Ishikawa (cell line): ENCODE results near the gene SPEF2.

Source experiments
- CEBPB ChIP-seq: IDR thresholded peaks from 2 replicates; pipeline ENCODE4 v1.6.1; 2012
- CREB1 ChIP-seq: IDR thresholded peaks from 2 replicates; pipeline ENCODE4 v1.6.1; 2012; ENCODE audit warnings: low read depth
- EGR1 ChIP-seq: IDR thresholded peaks from 2 replicates; pipeline ENCODE4 v1.6.1; 2012
- EP300 ChIP-seq: IDR thresholded peaks from 2 replicates; pipeline ENCODE4 v1.6.1; 2012; ENCODE audit warnings: borderline replicate concordance
- FOXM1 ChIP-seq: IDR thresholded peaks from 2 replicates; pipeline ENCODE4 v1.6.1; 2012; ENCODE audit warnings: low read depth, borderline replicate concordance
- RAD21 ChIP-seq: IDR thresholded peaks from 2 replicates; pipeline ENCODE4 v1.6.1; 2012; ENCODE audit warnings: low read depth
- TEAD4 ChIP-seq: IDR thresholded peaks from 2 replicates; pipeline ENCODE4 v1.6.1; 2012
- ZBTB7A ChIP-seq: IDR thresholded peaks from 2 replicates; pipeline ENCODE4 v1.6.1; 2012; ENCODE audit warnings: low read depth
- TF ChIP-seq, protein P1 (sequence below): IDR thresholded peaks from 2 replicates; pipeline ENCODE4 v1.6.1; 2012; ENCODE audit warnings: low read depth, mild to moderate bottlenecking
- TF ChIP-seq, protein P2 (sequence below): IDR thresholded peaks from 2 replicates; pipeline ENCODE4 v1.6.1; 2012

DNA sequence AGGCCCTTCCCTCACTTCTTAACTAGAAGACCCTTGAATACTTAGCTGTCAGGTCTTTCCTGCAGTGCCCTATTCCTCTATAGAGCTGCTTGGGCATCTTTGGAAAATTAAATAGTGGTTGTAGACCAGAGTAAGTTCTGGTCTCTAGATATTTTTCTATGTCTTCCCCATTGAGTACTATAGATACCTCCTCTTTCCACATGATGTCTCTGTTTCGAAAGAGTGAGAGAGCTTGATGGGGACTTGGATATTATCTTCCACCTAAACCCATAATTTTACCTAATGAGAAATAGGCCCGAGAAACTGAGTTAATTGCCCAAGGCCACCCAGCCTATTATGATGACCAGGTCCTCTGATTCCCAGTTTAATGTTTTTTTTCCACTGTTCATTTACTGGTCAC, 40.2 kb downstream of the SPEF2 start:
- no peak for TF ChIP-seq TEAD4
- TF ChIP-seq, protein P1, sequence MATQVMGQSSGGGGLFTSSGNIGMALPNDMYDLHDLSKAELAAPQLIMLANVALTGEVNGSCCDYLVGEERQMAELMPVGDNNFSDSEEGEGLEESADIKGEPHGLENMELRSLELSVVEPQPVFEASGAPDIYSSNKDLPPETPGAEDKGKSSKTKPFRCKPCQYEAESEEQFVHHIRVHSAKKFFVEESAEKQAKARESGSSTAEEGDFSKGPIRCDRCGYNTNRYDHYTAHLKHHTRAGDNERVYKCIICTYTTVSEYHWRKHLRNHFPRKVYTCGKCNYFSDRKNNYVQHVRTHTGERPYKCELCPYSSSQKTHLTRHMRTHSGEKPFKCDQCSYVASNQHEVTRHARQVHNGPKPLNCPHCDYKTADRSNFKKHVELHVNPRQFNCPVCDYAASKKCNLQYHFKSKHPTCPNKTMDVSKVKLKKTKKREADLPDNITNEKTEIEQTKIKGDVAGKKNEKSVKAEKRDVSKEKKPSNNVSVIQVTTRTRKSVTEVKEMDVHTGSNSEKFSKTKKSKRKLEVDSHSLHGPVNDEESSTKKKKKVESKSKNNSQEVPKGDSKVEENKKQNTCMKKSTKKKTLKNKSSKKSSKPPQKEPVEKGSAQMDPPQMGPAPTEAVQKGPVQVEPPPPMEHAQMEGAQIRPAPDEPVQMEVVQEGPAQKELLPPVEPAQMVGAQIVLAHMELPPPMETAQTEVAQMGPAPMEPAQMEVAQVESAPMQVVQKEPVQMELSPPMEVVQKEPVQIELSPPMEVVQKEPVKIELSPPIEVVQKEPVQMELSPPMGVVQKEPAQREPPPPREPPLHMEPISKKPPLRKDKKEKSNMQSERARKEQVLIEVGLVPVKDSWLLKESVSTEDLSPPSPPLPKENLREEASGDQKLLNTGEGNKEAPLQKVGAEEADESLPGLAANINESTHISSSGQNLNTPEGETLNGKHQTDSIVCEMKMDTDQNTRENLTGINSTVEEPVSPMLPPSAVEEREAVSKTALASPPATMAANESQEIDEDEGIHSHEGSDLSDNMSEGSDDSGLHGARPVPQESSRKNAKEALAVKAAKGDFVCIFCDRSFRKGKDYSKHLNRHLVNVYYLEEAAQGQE, result no peak
- no peak for TF ChIP-seq EP300
- no peak for TF ChIP-seq CREB1
- TF ChIP-seq CEBPB, result no peak
- TF ChIP-seq RAD21, result no peak
- TF ChIP-seq, protein P2, sequence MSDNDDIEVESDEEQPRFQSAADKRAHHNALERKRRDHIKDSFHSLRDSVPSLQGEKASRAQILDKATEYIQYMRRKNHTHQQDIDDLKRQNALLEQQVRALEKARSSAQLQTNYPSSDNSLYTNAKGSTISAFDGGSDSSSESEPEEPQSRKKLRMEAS, result no peak
- TF ChIP-seq ZBTB7A, result no peak
- TF ChIP-seq FOXM1, result no peak
- TF ChIP-seq EGR1, result no peak
